Measurements from ENCODE around the gene GATA2. TPM values are rescaled to one million over a fixed set of nuclear protein-coding genes. Genes with fewer than 3 reads are reported as not detected.

Gene GATA2
- total RNA-seq, 4 donors from 2014 or later, result 5.4 to 16.0 (median 8.1) TPM

DNA sequence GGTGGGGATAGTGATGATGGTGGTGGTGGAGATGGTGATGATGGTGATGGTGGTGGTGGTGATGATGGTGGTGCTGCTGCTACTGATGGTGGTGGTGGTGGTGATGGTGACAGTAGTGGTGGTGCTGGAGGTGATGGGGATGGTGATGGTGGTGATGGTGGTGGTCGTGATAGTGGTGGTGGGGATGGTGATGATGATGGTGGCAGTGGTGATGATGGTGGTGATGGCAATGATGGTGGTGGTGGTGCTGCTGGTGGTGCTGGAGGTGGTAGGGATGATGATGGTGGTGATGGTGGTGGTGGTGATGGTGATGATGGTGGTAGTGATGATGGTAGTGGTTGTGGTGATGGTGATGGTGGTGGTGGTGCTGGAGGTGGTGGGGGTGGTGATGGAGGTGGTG lies 47.6 kb downstream of the GATA2 start:
- TF ChIP-seq, protein P1, sequence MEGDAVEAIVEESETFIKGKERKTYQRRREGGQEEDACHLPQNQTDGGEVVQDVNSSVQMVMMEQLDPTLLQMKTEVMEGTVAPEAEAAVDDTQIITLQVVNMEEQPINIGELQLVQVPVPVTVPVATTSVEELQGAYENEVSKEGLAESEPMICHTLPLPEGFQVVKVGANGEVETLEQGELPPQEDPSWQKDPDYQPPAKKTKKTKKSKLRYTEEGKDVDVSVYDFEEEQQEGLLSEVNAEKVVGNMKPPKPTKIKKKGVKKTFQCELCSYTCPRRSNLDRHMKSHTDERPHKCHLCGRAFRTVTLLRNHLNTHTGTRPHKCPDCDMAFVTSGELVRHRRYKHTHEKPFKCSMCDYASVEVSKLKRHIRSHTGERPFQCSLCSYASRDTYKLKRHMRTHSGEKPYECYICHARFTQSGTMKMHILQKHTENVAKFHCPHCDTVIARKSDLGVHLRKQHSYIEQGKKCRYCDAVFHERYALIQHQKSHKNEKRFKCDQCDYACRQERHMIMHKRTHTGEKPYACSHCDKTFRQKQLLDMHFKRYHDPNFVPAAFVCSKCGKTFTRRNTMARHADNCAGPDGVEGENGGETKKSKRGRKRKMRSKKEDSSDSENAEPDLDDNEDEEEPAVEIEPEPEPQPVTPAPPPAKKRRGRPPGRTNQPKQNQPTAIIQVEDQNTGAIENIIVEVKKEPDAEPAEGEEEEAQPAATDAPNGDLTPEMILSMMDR (IDR thresholded peaks at IDR 0.05), result no peak
- no peak for TF ChIP-seq EP300 (IDR thresholded peaks at IDR 0.05)
- no peak for TF ChIP-seq POLR2AphosphoS5 (IDR thresholded peaks at IDR 0.05)
- TF ChIP-seq POLR2A (IDR thresholded peaks at IDR 0.05), result no peak
- H3K4me3 ChIP-seq, result no peak overlapping the region
- no peak for ATAC-seq
- no peaks in the 10 kb centered on the region for H3K4me1 ChIP-seq
- H3K36me3 ChIP-seq, result no peaks in the 10 kb centered on the region
- H3K27me3 ChIP-seq, result peaks cover 12% of the 10 kb centered on the region
- WGBS, 2 donors (ENCODE audit: low coverage in 1 of 2), result 82% methylated on average over 1 of the region's 1 CpG; no CpG with 5 or more reads in 1 of the 2 donors
- H3K27ac ChIP-seq, result no peak overlapping the region
- no peaks in the 10 kb centered on the region for H3K9me3 ChIP-seq

GRCh38 chr3:128443771-128444170 lies 49.2 kb downstream of the GATA2 start:
- H3K36me3 ChIP-seq, result no peaks in the 10 kb centered on the region
- H3K4me3 ChIP-seq, result no peak overlapping the region
- ATAC-seq, result no peak
- peaks cover 27% of the 10 kb centered on the region for H3K27me3 ChIP-seq
- no peaks in the 10 kb centered on the region for H3K9me3 ChIP-seq
- no peaks in the 10 kb centered on the region for H3K4me1 ChIP-seq
- no peak overlapping the region for H3K27ac ChIP-seq
- no peak for TF ChIP-seq POLR2A (IDR thresholded peaks at IDR 0.05)
- TF ChIP-seq, protein P1 (IDR thresholded peaks at IDR 0.05), result no peak
- TF ChIP-seq POLR2AphosphoS5 (IDR thresholded peaks at IDR 0.05), result no peak
- TF ChIP-seq EP300 (IDR thresholded peaks at IDR 0.05), result no peak
- 57 to 71% methylated on average over 2 to 3 of the region's 3 CpGs for WGBS, 2 donors (ENCODE audit: low coverage in 1 of 2)

- TF ChIP-seq, protein P1 (IDR thresholded peaks at IDR 0.05), result no peak
- TF ChIP-seq EP300 (IDR thresholded peaks at IDR 0.05), result no peak
- TF ChIP-seq POLR2AphosphoS5 (IDR thresholded peaks at IDR 0.05), result no peak
- TF ChIP-seq POLR2A (IDR thresholded peaks at IDR 0.05), result no peak
- peaks cover 35% of the 10 kb centered on the region for H3K27me3 ChIP-seq
- no peak overlapping the region for H3K4me3 ChIP-seq
- no peaks in the 10 kb centered on the region for H3K9me3 ChIP-seq
- no peaks in the 10 kb centered on the region for H3K36me3 ChIP-seq
- H3K4me1 ChIP-seq, result no peaks in the 10 kb centered on the region
- 78 to 87% methylated on average over 3 to 4 of the region's 6 CpGs for WGBS, 2 donors (ENCODE audit: low coverage in 1 of 2)
- H3K27ac ChIP-seq, result no peak overlapping the region
- ATAC-seq, result no peak
Measured at GRCh38 chr3:128442949-128443348, 50.1 kb downstream of the GATA2 start.

- H3K4me1 ChIP-seq, result no peaks in the 10 kb centered on the region
- H3K9me3 ChIP-seq, result no peaks in the 10 kb centered on the region
- peaks cover 41% of the 10 kb centered on the region for H3K27me3 ChIP-seq
- no peak overlapping the region for H3K4me3 ChIP-seq
- no peaks in the 10 kb centered on the region for H3K36me3 ChIP-seq
- H3K27ac ChIP-seq, result no peak overlapping the region
- TF ChIP-seq EP300 (IDR thresholded peaks at IDR 0.05) (no peak), POLR2AphosphoS5 (IDR thresholded peaks at IDR 0.05) (no peak), POLR2A (IDR thresholded peaks at IDR 0.05) (no peak)
- TF ChIP-seq, protein P1 (IDR thresholded peaks at IDR 0.05), result no peak
- ATAC-seq, result no peak
- 78% methylated on average over 4 of the region's 7 CpGs; no CpG with 5 or more reads in 1 of the 2 donors for WGBS, 2 donors (ENCODE audit: low coverage in 1 of 2)
Measured at GRCh38 chr3:128442070-128442469, 50.9 kb downstream of the GATA2 start.

GRCh38 chr3:128439226-128439625 lies 53.8 kb downstream of the GATA2 start:
- no peak for ATAC-seq
- Histone ChIP-seq H3K27me3 (peaks cover 65% of the 10 kb centered on the region), H3K4me1 (no peaks in the 10 kb centered on the region), H3K36me3 (no peaks in the 10 kb centered on the region), H3K27ac (no peak overlapping the region), H3K4me3 (no peak overlapping the region), H3K9me3 (no peaks in the 10 kb centered on the region)
- WGBS, 2 donors (ENCODE audit: low coverage in 1 of 2), result 45% methylated on average over 2 of the region's 3 CpGs; no CpG with 5 or more reads in 1 of the 2 donors
- TF ChIP-seq, protein P1 (IDR thresholded peaks at IDR 0.05), result no peak
- TF ChIP-seq POLR2AphosphoS5 (IDR thresholded peaks at IDR 0.05) (no peak), POLR2A (IDR thresholded peaks at IDR 0.05) (no peak)

Data from gastroesophageal sphincter (tissue), 4 donors.